HG02852 (cell line): ENCODE measurements around the gene CXCL11.
A peak's percentile ranks its signal among the peaks of the same experiment; 100 is the strongest.
"Not testable (repeated sequence)": the region's sequence is repeated elsewhere in the genome, so short reads cannot be mapped to it uniquely, and the experiment has no call there.

Experiments used
- ATAC-seq: cut with Tn5 transposase; IDR thresholded peaks from one replicate; pipeline ENCODE4 v1.9.1; 2021; ENCODE audit warnings: mild to moderate bottlenecking, moderate library complexity; ENCODE audit not compliant: unreplicated experiment

The CXCL11 gene

GRCh38 chr4:76003035-76003434 lies 32.8 kb downstream of the CXCL11 start:
- ATAC-seq: peak; percentile 69

- ATAC-seq: no peak
These were observed 33.7 kb downstream of the CXCL11 start for GRCh38 chr4:76002176-76002575.

- ATAC-seq: no peak
These were observed 34.2 kb downstream of the CXCL11 start for GRCh38 chr4:76001700-76002099.

- ATAC-seq: no peak
These were observed 35.6 kb downstream of the CXCL11 start for GRCh38 chr4:76000279-76000678.

GRCh38 chr4:75998525-75999147 lies 37.2 kb downstream of the CXCL11 start:
- not testable (repeated sequence) for ATAC-seq

- no peak for ATAC-seq
These were observed 37.9 kb downstream of the CXCL11 start for GRCh38 chr4:75997946-75998345.

- no peak for ATAC-seq
These were observed 38.8 kb downstream of the CXCL11 start for GRCh38 chr4:75997081-75997480.

GRCh38 chr4:75995727-75996126 lies 40.1 kb downstream of the CXCL11 start:
- no peak for ATAC-seq

- no peak for ATAC-seq
These were observed 43.4 kb downstream of the CXCL11 start for GRCh38 chr4:75992462-75992861.

- no peak for ATAC-seq
These were observed 45.9 kb downstream of the CXCL11 start for GRCh38 chr4:75989846-75990528.

GRCh38 chr4:75985116-75985515 lies 50.8 kb downstream of the CXCL11 start:
- no peak for ATAC-seq
